ENCODE measurements around the gene XPNPEP1.

- TF ChIP-seq CTCF (optimal IDR thresholded peaks at IDR 0.05 in 1 of 3, IDR thresholded peaks at IDR 0.05 in 1 of 3, conservative IDR thresholded peaks at IDR 0.05 in 1 of 3; ENCODE audit: extremely low read depth in 1 of 3, insufficient read depth in 2 of 3, low read length in 3 of 3) (peak; percentile 91 to 98 (median 94)), EZH2 (IDR thresholded peaks at IDR 0.05; ENCODE audit: low read length) (no peak)
These were observed 39.2 kb downstream of the XPNPEP1 start for GRCh38 chr10:109883859-109884771.
